ENCODE data around the gene OR51M1. TPM values are rescaled to one million over a fixed set of nuclear protein-coding genes. Genes with fewer than 3 reads are reported as not detected.

The OR51M1 gene
- total RNA-seq, 2 donors from 2014 or later = not detected

- DNase-seq (no peak), ATAC-seq (no peak)
- no peaks in the 10 kb centered on the region for H3K36me3 ChIP-seq (replicated peaks in 1 of 2; ENCODE audit: insufficient read depth in 1 of 2, low read depth in 2 of 2)
- no peak within 1 kb of the TSS for H3K4me3 ChIP-seq
- no peak within 1 kb of the TSS for H3K27ac ChIP-seq
- intact Hi-C loops (cut with DNase I) = no loop called here
- TF ChIP-seq CTCF (IDR thresholded peaks at IDR 0.05) (no peak), POLR2A (IDR thresholded peaks at IDR 0.05) (no peak)
- 64 to 75% methylated on average over 6 of the region's 6 CpGs for WGBS, 2 donors
- no peaks in the 10 kb centered on the region for H3K4me1 ChIP-seq
- H3K9me3 ChIP-seq = no peaks in the 10 kb centered on the region
- H3K27me3 ChIP-seq = no peaks in the 10 kb centered on the region
Measured at GRCh38 chr11:5343474-5344335, 39.9 kb upstream of the OR51M1 start, which contains the start of gene OR51B5. OR51B5 (minus strand) TSS chr11:5343524; CDS start chr11:5343524, 0 bp downstream.

- H3K9me3 ChIP-seq = no peaks in the 10 kb centered on the region
- H3K27ac ChIP-seq = no peak overlapping the region
- 41 to 43% methylated on average over 3 of the region's 3 CpGs for WGBS, 2 donors
- ATAC-seq = no peak
- intact Hi-C loops (cut with DNase I) = no loop called here
- DNase-seq = no peak
- no peak for TF ChIP-seq CTCF (IDR thresholded peaks at IDR 0.05)
- no peak for TF ChIP-seq POLR2A (IDR thresholded peaks at IDR 0.05)
- H3K27me3 ChIP-seq = no peaks in the 10 kb centered on the region
- H3K4me3 ChIP-seq = no peak overlapping the region
- no peaks in the 10 kb centered on the region for H3K4me1 ChIP-seq
- no peaks in the 10 kb centered on the region for H3K36me3 ChIP-seq (replicated peaks in 1 of 2; ENCODE audit: insufficient read depth in 1 of 2, low read depth in 2 of 2)
Measured at GRCh38 chr11:5345831-5346230, 37.8 kb upstream of the OR51M1 start.

GRCh38 chr11:5348551-5349194 lies 34.9 kb upstream of the OR51M1 start:
- 18 to 20% methylated on average over 3 of the region's 3 CpGs for WGBS, 2 donors
- intact Hi-C loops (cut with DNase I) = no loop called here

GRCh38 chr11:5349550-5349949 lies 34.1 kb upstream of the OR51M1 start:
- ATAC-seq (no peak), DNase-seq (no peak)
- Histone ChIP-seq H3K9me3 (no peaks in the 10 kb centered on the region), H3K4me1 (no peaks in the 10 kb centered on the region), H3K36me3 (replicated peaks in 1 of 2; ENCODE audit: insufficient read depth in 1 of 2, low read depth in 2 of 2) (no peaks in the 10 kb centered on the region), H3K27ac (no peak overlapping the region), H3K27me3 (no peaks in the 10 kb centered on the region), H3K4me3 (no peak overlapping the region)
- TF ChIP-seq POLR2A (IDR thresholded peaks at IDR 0.05) = no peak
- no peak for TF ChIP-seq CTCF (IDR thresholded peaks at IDR 0.05)
- 30 to 34% methylated on average over 1 of the region's 1 CpG for WGBS, 2 donors
- intact Hi-C loops (cut with DNase I) = no loop called here

More at GRCh38 chr11:5348551-5349194, 34.9 kb upstream of the OR51M1 start:
- Histone ChIP-seq H3K36me3 (replicated peaks in 1 of 2; ENCODE audit: insufficient read depth in 1 of 2, low read depth in 2 of 2) (no peaks in the 10 kb centered on the region), H3K4me1 (no peaks in the 10 kb centered on the region), H3K27ac (no peak overlapping the region), H3K27me3 (no peaks in the 10 kb centered on the region), H3K4me3 (no peak overlapping the region), H3K9me3 (no peaks in the 10 kb centered on the region)
- DNase-seq = no peak
- no peak for ATAC-seq
- TF ChIP-seq POLR2A (IDR thresholded peaks at IDR 0.05) (no peak), CTCF (IDR thresholded peaks at IDR 0.05) (no peak)

Data from body of pancreas (tissue), 4 donors.